Choroid plexus epithelial cell (primary cell): ENCODE results near the gene TFAP2D.

Experiments used
- DNase-seq: peaks from one replicate; pipeline ENCODE4 v3.0.0-alpha.2; 2010; ENCODE audit warnings: low read depth
- H3K4me3 ChIP-seq: 2 replicates; pipeline ENCODE4 v1.5.1; 2011; ENCODE audit warnings: low read depth, mild to moderate bottlenecking, control low read depth, low read length, moderate library complexity
- TF ChIP-seq, protein P1 (sequence below): conservative IDR thresholded peaks from 2 replicates; pipeline ENCODE4 v1.5.1; 2011; ENCODE audit warnings: low read depth, mild to moderate bottlenecking, control low read depth, inconsistent platforms, low read length, moderate library complexity

The TFAP2D gene

DNA sequence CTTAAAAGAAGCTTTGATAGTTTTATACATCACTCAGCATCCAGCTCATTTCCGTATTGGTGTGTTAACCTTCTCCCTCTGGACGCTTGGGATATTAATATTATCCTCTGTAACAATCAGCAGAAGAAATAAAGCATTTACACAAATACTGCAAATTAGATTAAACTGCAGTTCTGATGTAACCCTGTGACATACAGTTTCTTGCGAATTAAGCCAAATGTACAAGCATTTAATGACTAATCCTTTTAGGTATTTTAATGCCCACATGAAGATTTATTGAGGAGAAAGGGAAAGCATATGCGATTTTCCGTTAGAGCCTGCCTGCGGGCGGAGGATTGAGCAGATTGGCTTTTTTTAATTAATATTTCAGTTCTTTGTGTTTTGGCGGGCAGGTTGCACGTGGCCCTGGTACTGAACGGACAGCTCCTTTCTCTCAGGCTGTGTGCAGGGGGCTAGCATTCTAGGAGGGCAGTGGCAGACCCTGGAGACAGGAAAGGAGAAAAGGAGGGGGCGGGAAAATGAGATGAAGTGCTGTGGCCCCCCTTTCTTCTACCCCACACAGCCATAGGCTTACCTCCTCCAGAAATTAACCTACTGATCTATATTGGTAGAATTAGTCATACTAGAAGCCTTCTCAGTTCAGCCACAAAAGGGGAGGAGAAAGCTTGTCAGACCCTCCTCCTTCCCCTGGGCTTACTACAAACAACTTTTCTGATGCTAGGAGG is 14.1 kb upstream of the TFAP2D start:
- TF ChIP-seq, protein P1, sequence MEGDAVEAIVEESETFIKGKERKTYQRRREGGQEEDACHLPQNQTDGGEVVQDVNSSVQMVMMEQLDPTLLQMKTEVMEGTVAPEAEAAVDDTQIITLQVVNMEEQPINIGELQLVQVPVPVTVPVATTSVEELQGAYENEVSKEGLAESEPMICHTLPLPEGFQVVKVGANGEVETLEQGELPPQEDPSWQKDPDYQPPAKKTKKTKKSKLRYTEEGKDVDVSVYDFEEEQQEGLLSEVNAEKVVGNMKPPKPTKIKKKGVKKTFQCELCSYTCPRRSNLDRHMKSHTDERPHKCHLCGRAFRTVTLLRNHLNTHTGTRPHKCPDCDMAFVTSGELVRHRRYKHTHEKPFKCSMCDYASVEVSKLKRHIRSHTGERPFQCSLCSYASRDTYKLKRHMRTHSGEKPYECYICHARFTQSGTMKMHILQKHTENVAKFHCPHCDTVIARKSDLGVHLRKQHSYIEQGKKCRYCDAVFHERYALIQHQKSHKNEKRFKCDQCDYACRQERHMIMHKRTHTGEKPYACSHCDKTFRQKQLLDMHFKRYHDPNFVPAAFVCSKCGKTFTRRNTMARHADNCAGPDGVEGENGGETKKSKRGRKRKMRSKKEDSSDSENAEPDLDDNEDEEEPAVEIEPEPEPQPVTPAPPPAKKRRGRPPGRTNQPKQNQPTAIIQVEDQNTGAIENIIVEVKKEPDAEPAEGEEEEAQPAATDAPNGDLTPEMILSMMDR, result no peak
- DNase-seq, result no peak
- no peak overlapping the region for H3K4me3 ChIP-seq

DNA sequence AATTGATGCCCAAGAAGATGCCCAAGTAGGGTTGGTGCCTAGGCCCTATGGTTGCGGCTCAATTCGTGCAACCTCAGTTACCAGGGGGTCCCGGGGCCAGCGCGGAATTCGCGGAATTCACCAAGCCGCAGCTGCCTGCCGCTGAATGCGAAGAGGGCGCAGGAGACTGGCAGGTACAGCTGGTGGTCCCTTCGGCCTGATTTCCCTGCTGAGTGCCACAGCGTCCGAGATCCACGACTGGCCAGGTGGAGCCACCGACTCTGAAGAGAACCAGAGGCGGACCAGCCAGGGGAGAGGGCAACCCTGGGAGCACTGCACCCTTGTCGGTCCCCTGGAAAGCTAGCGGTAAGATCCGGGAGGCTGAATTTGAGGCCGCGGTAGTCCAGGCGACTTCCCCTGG is 6.8 kb upstream of the TFAP2D start:
- no peak for DNase-seq
- H3K4me3 ChIP-seq, result no peak overlapping the region
- TF ChIP-seq, protein P1, result no peak

DNA sequence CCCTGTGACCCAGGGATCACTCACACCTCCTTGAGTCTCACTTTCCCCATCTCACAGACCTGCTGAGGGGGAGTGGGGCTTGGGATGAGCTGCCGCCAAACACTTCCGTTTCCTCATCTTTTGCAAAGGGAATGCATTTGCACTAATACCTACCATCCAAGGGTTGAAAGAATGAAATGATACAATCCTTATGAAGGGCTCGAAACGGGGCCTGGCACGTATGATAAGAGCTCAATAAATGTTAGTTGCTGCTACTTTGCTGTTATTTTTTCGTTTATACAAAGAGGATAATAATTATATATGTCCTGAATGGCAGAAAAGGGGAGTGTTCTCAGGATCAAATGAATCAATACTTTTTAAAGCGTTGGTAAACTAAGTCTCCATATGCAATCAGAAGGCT is 6.1 kb upstream of the TFAP2D start:
- H3K4me3 ChIP-seq, result no peak overlapping the region
- TF ChIP-seq, protein P1, result no peak
- DNase-seq, result no peak

DNA sequence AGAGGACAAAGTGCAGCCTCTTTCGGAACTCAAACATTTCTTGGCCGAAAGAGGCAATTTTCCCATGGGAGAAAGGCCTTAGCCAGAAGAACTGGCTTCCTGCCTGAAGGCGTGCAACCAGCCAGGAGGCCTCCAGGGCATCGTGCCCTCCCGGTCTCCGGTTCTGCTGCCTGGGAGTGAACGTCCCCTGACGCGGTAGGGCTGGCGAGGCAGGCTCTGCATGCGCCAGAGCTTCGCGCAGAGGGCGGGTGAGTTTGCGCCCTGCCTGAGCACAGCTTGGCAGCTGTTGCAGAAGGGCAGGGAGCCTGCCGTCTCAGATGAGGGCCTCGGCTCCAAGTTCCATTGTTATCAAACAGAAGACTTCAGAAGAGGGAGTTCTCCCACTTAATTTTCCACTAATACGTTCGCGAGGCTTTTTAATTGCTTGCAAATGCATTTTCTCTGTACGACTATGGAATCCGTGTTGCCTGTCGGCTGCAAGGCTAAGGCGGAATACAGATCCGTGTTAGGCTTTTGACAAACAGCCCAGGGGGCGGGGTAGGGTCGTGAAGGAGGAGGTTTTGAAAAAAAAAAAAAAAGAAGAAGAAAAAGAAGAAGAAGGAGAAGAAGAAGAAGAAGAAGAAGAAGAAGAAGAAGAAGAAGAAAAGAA is 5.5 kb upstream of the TFAP2D start:
- no peak overlapping the region for H3K4me3 ChIP-seq
- no peak for DNase-seq
- TF ChIP-seq, protein P1, result no peak

DNA sequence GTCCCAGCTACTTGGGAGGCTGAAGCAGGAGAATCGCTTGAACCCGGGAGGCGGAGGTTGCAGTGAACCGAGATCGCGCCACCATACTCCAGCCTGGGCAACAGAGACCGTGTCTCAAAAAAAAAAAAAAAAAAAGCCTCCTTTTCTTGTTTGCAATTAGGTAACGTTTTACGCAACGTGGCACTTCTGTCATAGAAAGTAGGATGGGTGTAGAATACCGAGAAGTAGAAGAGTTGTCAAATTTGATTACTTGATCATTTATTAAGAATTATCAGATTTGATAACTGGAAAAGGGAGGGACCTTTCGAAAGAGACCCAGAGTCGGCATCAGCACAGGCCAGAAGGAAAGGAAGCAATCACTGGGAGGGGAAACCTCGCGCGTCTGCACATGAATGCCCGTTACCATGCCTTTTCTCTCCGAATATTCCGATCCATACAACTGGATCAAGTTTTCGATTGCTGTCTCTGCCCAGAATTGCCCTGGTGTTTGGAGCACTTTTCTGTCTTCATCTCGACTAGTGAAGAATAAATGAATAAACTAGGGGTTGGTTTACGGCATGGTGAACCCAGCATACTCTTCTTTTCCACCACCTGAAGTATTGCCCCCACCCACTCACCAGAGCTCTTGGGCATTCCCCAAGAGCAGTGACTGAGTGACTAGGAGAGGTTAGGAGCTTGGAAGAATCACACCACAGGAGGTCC is 4.5 kb upstream of the TFAP2D start:
- no peak overlapping the region for H3K4me3 ChIP-seq
- TF ChIP-seq, protein P1, result no peak
- no peak for DNase-seq

DNA sequence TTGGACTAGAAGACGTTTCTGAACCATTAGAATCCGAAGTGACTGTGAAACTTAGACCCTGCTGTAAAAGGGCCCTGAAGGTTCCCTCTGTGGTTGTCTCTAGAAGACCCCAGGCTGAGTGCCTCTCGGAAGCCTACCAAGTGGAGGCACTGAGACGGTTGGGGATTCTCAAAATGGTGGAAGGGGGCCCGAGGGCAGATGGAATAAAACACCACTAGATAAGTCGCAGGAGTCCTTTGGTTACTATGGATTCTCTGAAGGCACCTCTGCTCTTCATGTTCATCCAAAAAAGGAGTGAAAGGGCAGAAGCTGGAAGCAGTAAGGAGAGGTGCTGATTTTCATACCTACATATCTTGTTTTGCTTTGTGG is 4.0 kb upstream of the TFAP2D start:
- no peak for DNase-seq
- TF ChIP-seq, protein P1, result no peak
- H3K4me3 ChIP-seq, result no peak overlapping the region
